Femur (tissue), 1 donor: ENCODE data around the gene IMMP2L.

Experiments used
- DNase-seq: peaks from one replicate; pipeline ENCODE4 v3.0.0-alpha.2; 2017

The IMMP2L gene

DNA sequence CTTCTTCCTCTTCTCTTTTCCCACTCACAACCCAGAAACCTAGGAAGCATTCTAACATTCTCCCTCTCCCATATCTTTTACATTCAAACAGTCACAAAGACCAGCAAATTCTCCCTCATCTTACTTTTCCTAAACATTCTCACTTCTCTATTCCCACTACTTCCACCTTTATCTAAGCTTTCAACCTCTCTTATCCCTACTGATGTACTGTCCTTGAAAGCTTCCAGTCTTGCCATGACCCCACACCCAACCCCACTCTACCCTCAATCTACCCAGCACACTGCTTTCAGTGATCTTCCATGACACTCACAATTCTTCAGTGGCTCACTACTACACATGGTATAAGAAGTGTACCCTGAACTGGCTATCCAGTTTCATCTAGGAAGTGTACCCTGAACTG is 5.3 kb downstream of the IMMP2L start:
- no peak for DNase-seq

DNA sequence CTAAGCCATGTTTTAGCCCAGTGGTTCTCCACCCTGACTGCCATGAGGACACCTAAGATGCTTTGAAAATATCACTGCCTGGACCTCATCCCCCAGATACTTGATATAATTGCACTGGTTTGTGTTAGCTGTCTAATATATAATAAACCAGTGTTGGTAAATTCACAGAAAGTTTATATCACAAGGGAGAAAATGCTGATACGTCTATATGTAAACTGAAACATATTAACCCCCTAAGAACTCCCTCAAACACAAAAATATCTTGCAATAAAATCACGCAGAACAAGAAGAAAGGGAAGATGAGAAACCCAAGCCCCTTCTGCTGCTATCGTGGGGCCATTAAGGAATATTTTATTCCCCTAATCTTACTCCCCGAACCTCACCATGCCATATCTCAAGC is 8.2 kb downstream of the IMMP2L start:
- DNase-seq, result no peak

- DNase-seq, result no peak
These were observed 21.2 kb downstream of the IMMP2L start for GRCh38 chr7:111541067-111541466.

GRCh38 chr7:111540199-111540815 is 22.0 kb downstream of the IMMP2L start:
- DNase-seq, result no peak

GRCh38 chr7:111537134-111537533 is 25.2 kb downstream of the IMMP2L start:
- DNase-seq, result no peak

DNA sequence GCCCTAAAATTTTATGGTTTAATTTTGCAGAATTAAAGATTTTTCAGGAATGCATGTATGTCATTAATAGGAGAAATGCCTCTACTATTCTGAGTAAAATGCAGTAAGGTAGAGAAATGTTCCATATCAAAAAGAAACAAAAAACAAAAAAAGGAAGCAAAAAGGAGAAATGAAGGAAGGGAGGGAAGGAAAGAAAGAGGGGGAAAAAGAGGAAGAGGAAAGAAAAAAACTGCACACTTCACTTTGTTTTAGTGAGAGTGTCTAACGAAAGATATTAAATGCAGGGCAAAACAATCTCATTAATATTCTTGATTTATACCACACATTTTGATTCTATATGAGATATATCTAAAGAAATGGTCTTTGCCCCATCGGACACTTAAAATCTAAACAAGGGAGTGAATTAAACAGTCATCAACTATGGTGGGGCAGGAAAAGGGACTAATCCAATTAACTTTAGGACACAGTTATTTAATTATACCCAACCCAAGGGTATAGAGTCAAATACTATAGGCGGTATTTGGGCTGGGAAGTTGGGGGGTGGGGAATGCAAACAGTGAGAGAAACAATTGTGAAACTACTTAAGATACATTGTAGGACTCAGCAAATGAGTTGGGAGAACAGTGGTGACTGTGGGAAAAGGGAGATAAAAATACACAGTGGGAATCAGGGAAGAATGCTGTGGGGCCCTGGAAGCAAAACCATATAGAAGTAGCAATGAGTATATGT is 27.0 kb downstream of the IMMP2L start:
- no peak for DNase-seq

- no peak for DNase-seq
These were observed 29.7 kb downstream of the IMMP2L start for GRCh38 chr7:111532625-111533024.

GRCh38 chr7:111531993-111532392 is 30.3 kb downstream of the IMMP2L start:
- no peak for DNase-seq

- DNase-seq, result no peak
These were observed 32.0 kb downstream of the IMMP2L start for GRCh38 chr7:111530356-111530668.

DNA sequence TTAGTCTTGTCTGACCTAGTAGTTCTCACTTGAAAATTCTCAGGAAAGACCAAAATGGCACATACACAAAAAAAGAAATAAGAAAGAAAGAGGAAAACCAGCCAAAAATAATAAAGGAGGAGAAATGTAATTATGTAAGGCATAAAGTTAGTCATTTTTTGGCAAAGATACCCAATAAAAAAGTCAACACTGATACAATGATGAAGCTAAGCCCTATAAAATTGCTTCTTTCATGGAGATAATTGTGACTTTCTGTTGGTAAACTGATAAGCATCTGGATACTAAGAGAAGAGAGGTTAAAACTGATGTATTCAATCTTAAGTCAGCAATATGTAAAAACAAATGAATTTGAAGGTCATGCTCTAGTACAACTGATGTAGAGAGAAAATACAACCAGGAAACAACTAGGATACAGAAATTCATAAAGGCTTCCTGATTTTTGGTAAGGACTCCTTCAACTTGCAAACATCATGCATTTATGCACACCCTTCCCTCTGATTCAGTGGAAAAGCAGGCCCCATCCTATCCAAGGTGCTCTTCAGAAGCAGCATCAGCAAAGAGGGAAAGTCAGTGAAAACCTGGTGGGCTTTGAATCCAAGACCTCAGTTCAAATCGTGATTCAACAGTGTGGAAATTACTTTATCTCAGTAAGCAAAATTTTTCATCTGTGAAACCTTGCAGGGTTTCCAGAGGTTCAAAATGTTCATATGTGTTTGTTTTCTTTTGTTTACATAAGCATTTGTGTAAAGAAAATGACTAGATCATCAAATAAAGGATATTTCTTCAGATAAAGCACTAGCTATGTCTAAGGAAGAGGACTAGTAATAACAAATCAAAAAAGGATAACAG is 32.6 kb downstream of the IMMP2L start:
- no peak for DNase-seq

DNA sequence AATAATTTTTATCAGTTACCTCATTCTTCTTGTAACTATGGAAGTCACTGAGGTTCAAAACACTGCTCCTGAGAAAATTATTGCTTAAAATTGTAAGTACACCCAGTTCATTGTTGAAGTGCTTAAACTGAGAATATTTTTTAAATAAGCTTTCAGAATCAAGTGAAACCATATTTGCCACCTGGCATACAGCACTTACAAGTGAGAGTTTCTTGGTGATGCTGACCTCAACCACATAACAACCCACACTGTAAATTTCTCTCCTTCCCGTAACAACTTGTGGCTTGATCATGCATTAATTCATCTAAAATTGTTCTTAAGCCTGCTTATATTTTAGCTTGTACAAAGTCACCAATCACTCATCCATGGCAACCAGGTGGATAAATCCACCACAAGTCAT is 34.0 kb downstream of the IMMP2L start:
- DNase-seq, result no peak

GRCh38 chr7:111527545-111527944 is 34.7 kb downstream of the IMMP2L start:
- no peak for DNase-seq

- no peak for DNase-seq
These were observed 37.2 kb downstream of the IMMP2L start for GRCh38 chr7:111525100-111525499.

- DNase-seq, result no peak
These were observed 40.6 kb downstream of the IMMP2L start for GRCh38 chr7:111521660-111522059.

- no peak for DNase-seq
These were observed 44.0 kb downstream of the IMMP2L start for GRCh38 chr7:111518264-111518663.

DNA sequence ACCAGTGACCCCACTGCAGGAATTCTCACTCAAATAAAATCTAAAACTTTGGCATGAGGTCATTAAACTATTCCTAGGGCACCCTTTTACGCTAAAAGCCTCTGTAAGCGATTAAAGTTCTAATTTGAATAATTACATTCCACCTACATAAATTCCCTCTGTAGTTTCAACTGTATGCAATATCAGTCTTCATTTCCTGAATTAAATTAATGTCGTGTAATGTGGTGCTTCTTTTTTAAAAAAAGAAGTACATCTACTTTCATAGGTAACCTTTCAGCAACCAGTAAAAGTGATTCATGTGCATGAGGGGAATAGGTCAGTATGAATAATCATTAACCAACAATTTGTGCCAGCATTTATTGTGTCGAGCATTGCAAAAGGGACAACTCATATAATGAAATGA is 44.7 kb downstream of the IMMP2L start:
- DNase-seq, result no peak

GRCh38 chr7:111516612-111517011 is 45.7 kb downstream of the IMMP2L start:
- DNase-seq, result no peak

GRCh38 chr7:111513566-111513965 is 48.7 kb downstream of the IMMP2L start:
- no peak for DNase-seq

GRCh38 chr7:111511845-111512244 is 50.4 kb downstream of the IMMP2L start:
- DNase-seq, result no peak

DNA sequence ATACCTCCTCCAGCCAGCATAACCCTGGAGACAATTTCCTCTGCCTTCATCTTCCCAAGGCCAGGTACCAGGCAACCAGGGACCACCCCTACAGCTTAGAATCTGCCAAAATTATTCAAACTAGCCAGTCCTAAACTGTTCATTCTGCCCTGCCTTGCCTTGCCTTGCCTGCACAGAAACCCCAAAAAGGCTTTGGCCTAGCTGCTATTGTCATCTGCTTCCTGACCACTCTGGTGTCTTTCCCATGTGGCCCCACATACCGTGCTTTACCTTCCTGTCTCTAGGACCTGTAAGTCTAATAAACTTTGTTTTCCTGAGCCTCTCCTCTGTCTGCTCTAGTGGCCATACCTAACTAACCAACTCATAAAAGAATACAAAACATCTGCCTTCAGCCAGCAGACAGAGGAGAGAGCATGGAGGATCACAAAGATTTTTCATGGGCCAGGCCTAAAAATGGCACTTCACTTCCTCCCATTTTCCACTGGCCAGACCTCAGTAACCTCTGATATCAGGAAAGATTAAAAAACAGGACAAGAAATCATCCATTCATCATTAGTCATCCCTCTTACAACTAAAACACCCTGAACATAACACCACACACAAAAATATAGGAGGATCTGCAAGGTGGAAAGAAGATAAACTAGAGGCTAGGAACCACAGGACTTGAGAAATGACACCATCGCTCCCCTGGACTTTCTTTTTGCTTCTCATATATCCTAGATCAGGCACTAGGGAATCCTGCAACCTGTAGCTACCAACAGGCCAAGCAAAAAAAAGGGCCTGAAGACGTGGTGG is 51.5 kb downstream of the IMMP2L start:
- no peak for DNase-seq

GRCh38 chr7:111510062-111510461 is 52.2 kb downstream of the IMMP2L start:
- DNase-seq, result no peak

DNA sequence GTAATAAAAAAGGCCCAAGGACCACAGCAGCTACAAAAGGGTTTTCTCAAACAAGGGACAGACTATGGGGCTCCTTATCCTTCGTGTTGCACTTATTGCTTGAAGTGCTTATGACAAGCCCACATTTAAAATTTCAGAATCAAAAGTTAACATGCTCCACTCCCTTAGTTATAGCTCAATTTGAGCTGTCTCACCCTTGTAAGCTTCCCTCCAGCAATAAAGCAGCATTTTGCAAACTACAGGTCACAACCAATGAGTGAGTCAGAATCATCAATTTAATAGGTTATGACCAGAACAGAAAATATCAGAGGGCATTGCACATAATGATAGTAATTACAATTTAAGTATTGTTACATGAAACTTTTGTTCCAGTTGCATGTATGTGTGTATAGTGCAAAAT is 53.0 kb downstream of the IMMP2L start:
- DNase-seq, result no peak

DNA sequence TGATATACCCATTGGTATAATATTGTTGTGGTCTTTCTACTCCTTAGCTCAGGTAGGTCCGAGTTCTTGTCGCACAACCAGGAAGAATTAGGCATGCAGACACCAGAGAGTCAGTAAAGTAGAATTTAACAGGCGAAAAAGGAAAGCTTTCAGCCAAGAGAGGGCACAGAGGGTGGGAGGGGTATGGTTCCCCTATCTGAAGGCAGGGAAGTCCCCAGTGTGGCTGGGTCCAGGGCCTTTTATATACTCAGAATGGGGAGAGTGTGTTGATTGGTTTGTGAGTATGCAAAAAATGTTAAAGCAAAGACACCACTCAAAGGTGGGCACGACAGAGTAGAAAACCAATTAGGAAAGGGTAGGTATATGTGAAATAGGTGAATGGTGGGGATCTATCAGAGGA is 53.9 kb downstream of the IMMP2L start:
- DNase-seq, result no peak
